Keratinocyte (primary cell): Measurements from ENCODE around the gene SAG.

Source experiments
- EZH2 ChIP-seq: IDR thresholded peaks from one replicate; pipeline ENCODE4 v1.6.1; 2012; ENCODE audit warnings: inconsistent platforms, mild to moderate bottlenecking, low read length, moderate library complexity
- TF ChIP-seq, protein P1 (sequence below), 3 experiments: IDR thresholded peaks in 1 of 3; conservative IDR thresholded peaks in 1 of 3; optimal IDR thresholded peaks in 1 of 3; 2 replicates in 2 of 3; 3 replicates in 1 of 3; pipeline versions ENCODE3 to v1.5.1; 2011; ENCODE audit warnings: low read length in 3 of 3, mild to moderate bottlenecking in 3 of 3, moderate library complexity in 2 of 3, control low read depth in 1 of 3, inconsistent platforms in 1 of 3; ENCODE audit not compliant: insufficient read depth in 2 of 3; ENCODE audit errors: extremely low read depth in 1 of 3

DNA sequence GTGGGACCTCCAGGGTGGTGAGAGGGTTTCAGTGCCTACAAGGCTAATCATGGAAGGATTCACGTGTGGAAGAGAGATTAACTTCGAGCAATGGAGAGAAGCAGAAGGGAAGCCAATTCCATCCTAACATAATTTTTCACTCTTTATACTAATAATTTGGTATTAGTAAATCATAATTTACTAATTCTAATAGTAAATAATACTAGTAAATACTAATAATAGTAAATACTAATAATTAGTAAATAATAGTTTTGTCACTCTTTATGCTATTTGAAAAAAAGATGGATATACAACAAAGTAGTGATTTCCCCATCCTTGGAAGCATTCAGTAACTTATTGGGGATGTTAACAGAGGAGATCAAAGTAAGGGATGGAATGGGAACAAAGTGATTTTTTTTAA is 6.4 kb upstream of the SAG start:
- TF ChIP-seq EZH2: no peak
- TF ChIP-seq, protein P1, sequence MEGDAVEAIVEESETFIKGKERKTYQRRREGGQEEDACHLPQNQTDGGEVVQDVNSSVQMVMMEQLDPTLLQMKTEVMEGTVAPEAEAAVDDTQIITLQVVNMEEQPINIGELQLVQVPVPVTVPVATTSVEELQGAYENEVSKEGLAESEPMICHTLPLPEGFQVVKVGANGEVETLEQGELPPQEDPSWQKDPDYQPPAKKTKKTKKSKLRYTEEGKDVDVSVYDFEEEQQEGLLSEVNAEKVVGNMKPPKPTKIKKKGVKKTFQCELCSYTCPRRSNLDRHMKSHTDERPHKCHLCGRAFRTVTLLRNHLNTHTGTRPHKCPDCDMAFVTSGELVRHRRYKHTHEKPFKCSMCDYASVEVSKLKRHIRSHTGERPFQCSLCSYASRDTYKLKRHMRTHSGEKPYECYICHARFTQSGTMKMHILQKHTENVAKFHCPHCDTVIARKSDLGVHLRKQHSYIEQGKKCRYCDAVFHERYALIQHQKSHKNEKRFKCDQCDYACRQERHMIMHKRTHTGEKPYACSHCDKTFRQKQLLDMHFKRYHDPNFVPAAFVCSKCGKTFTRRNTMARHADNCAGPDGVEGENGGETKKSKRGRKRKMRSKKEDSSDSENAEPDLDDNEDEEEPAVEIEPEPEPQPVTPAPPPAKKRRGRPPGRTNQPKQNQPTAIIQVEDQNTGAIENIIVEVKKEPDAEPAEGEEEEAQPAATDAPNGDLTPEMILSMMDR (optimal IDR thresholded peaks at IDR 0.05 in 1 of 3, IDR thresholded peaks at IDR 0.05 in 1 of 3, conservative IDR thresholded peaks at IDR 0.05 in 1 of 3; ENCODE audit: extremely low read depth in 1 of 3, insufficient read depth in 2 of 3, low read length in 3 of 3): no peak
